Measurements from ENCODE around the gene RBBP9.
"Not testable (repeated sequence)": the region's sequence is repeated elsewhere in the genome, so short reads cannot be mapped to it uniquely, and the experiment has no call there.

RBBP9 gene

GRCh38 chr20:18501672-18502071, 4.6 kb upstream of the RBBP9 start:
- not testable (repeated sequence) for DNase-seq

GRCh38 chr20:18497603-18498002, 578 bp upstream of the RBBP9 start:
- DNase-seq: no peak

- no peak for DNase-seq
These were observed 983 bp downstream of the RBBP9 start for GRCh38 chr20:18496042-18496441.

- DNase-seq: no peak
These were observed 8.7 kb downstream of the RBBP9 start for GRCh38 chr20:18488301-18488700.

- DNase-seq: no peak
These were observed 15.4 kb downstream of the RBBP9 start for GRCh38 chr20:18481596-18481995.

GRCh38 chr20:18477821-18478220, 19.2 kb downstream of the RBBP9 start:
- DNase-seq: no peak

- DNase-seq: no peak
These were observed 19.8 kb downstream of the RBBP9 start for GRCh38 chr20:18477218-18477617.

- DNase-seq: peak; percentile 98
These were observed 29.9 kb downstream of the RBBP9 start, which contains the start of the genes DZANK1 and POLR3F for GRCh38 chr20:18466894-18467730. Gene DZANK1, minus strand, starts transcription at chr20:18467030. Its CDS starts 1,672 bp downstream, at chr20:18465358. Gene POLR3F, plus strand, starts transcription at chr20:18467390. Its CDS starts 117 bp downstream, at chr20:18467507.

GRCh38 chr20:18466574-18466893, 30.5 kb downstream of the RBBP9 start:
- DNase-seq: no peak

GRCh38 chr20:18465536-18466200, 31.4 kb downstream of the RBBP9 start:
- DNase-seq: no peak

GRCh38 chr20:18456600-18456999, 40.4 kb downstream of the RBBP9 start:
- DNase-seq: no peak

GRCh38 chr20:18443886-18444285, 53.1 kb downstream of the RBBP9 start:
- no peak for DNase-seq

- DNase-seq: no peak
These were observed 56.6 kb downstream of the RBBP9 start for GRCh38 chr20:18440403-18440802.

GRCh38 chr20:18436847-18437246, 60.2 kb downstream of the RBBP9 start:
- no peak for DNase-seq

Measured in GOT3 (cell line).